Heart left ventricle (tissue), 13 donors: ENCODE results near the gene ELAVL2.

Experiments
- POLR2A ChIP-seq, 2 donors: fragments of 450-650 bp; IDR thresholded peaks; one replicate each; pipeline ENCODE4 v1.6.1; 2017; ENCODE audit warnings: antibody characterized with exemption in 2 of 2, mild to moderate bottlenecking in 2 of 2, moderate library complexity in 2 of 2
- TF ChIP-seq, protein P1 (sequence below), 12 donors: fragments of 200-600 bp; sonication (generic) in 4 of 12; IDR thresholded peaks; one replicate each; pipeline versions ENCODE4 v1.5.0 to v1.8.0; 2018 to 2022; ENCODE audit warnings: antibody characterized with exemption in 12 of 12, mild to moderate bottlenecking in 5 of 12
- donor health status: ischemic (EF 13 %, LVEDD 7.1; RV severe dilation, severe dysfunction).
- donor health status: DM: no; HTN: yes; CAD: no.
- donor health status: DM: no; HTN: no; CAD: no.
- donor health status: ischemic (EF 25% LVEDD 6.9; RV normal size, moderate dysfunction).
- donor health status: ischemic (EF 25% LVEDD 5.7; RV mildly dilated, moderate dysfunction).
- donor health status: ischemic (EF 35%, LVEDD 5.7; RV mildly dilated, moderate dysfunction).
- donor health status: nonischemic (EF 11% LVEDD 7.7; RV severe dilation, severe dysfunction).
- donor health status: DM: yes; HTN: yes; CAD: no.
- donor health status: PGD.
- donor health status: ischemic (EF 29% LVEDD 5.4; RV normal size, mild dysfunction).
- donor health status: nonischemic (EF 23%, LVEDD 6.1; RV moderate dilation, normal function).

DNA sequence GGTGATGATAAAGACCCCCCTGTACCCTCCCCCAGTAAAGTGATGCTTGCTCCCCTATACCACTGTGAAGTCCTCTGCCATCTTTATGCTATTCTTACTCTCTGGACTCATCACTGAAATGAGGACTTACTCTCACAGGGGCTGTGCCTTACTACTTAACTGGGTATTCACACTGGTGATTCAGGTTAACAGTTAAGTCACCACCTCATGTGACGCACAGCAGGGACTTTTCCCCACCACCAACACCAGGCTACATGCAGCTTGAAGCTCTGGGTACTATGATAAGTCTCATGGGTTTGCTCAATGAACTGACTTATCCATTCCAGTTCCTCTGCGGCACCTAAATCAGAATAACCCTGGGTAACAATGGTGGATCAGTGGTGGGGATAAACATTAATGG, 163.7 kb downstream of the ELAVL2 start:
- TF ChIP-seq, protein P1, sequence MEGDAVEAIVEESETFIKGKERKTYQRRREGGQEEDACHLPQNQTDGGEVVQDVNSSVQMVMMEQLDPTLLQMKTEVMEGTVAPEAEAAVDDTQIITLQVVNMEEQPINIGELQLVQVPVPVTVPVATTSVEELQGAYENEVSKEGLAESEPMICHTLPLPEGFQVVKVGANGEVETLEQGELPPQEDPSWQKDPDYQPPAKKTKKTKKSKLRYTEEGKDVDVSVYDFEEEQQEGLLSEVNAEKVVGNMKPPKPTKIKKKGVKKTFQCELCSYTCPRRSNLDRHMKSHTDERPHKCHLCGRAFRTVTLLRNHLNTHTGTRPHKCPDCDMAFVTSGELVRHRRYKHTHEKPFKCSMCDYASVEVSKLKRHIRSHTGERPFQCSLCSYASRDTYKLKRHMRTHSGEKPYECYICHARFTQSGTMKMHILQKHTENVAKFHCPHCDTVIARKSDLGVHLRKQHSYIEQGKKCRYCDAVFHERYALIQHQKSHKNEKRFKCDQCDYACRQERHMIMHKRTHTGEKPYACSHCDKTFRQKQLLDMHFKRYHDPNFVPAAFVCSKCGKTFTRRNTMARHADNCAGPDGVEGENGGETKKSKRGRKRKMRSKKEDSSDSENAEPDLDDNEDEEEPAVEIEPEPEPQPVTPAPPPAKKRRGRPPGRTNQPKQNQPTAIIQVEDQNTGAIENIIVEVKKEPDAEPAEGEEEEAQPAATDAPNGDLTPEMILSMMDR (IDR thresholded peaks at IDR 0.05): no peak
- no peak for TF ChIP-seq POLR2A (IDR thresholded peaks at IDR 0.05)
